Ascending aorta (tissue), 2 donors: ENCODE data around the gene PIK3CD. TPM values are rescaled to one million over a fixed set of nuclear protein-coding genes. Genes with fewer than 3 reads are reported as not detected.

Experiments used
- DNase-seq, 2 donors: peaks; one replicate each; pipeline ENCODE4 v3.0.0-alpha.2; 2019; ENCODE audit warnings: low spot score in 2 of 2
- H3K27ac ChIP-seq, 2 donors: fragments of 200-600 bp; sonication (generic); one replicate each; pipeline ENCODE4 v1.5.1; 2016 to 2017; ENCODE audit warnings: mild to moderate bottlenecking in 1 of 2
- H3K27me3 ChIP-seq: fragments of 200-600 bp; sonication (generic); one replicate; pipeline ENCODE4 v1.5.1; 2017
- H3K36me3 ChIP-seq, 2 donors: fragments of 200-600 bp; sonication (generic); one replicate each; pipeline ENCODE4 v1.5.1; 2016
- H3K4me1 ChIP-seq, 2 donors: fragments of 200-600 bp; sonication (generic); one replicate each; pipeline ENCODE4 v1.5.1; 2016 to 2017; ENCODE audit warnings: mild to moderate bottlenecking in 1 of 2
- H3K4me3 ChIP-seq, 2 donors: fragments of 200-600 bp; sonication (generic); one replicate each; pipeline ENCODE4 v1.5.1; 2016 to 2017; ENCODE audit warnings: mild to moderate bottlenecking in 1 of 2
- H3K9me3 ChIP-seq, 2 donors: fragments of 200-600 bp; sonication (generic); one replicate each; pipeline ENCODE4 v1.5.1; 2016
- CTCF ChIP-seq, 3 experiments: fragments of 200-600 bp in 2 of 3; fragments of 450-650 bp in 1 of 3; sonication (generic) in 2 of 3; IDR thresholded peaks; one replicate each; pipeline ENCODE4 v1.5.1; 2016 to 2019; ENCODE audit warnings: antibody characterized with exemption in 3 of 3, mild to moderate bottlenecking in 1 of 3, moderate library complexity in 1 of 3
- intact Hi-C: fragments of 100-400 bp; cut with DNase I; formaldehyde crosslinking; loops from one replicate; pipeline ENCODE4 v1.15.1; 2023
- total RNA-seq: library from RNA; depleted of rRNA; stranded (reverse); fragments of >200 nt; gene quantifications from one replicate; pipeline ENCODE4 v1.1.0, GENCODE V29; 2016

Gene PIK3CD
- total RNA-seq, 1 donor from 2014 or later, result 19.7 TPM

GRCh38 chr1:9604836-9605235, 46.7 kb upstream of the PIK3CD start:
- Histone ChIP-seq H3K27me3 (no peaks in the 10 kb centered on the region), H3K27ac (no peak overlapping the region), H3K9me3 (no peaks in the 10 kb centered on the region), H3K4me3 (no peak overlapping the region), H3K4me1 (no peaks in the 10 kb centered on the region), H3K36me3 (peaks cover 43 to 63% of the 10 kb centered on the region in 2 donors)
- no peak for TF ChIP-seq CTCF (IDR thresholded peaks at IDR 0.05)
- no peak for DNase-seq
- intact Hi-C loops, result no loop called here

GRCh38 chr1:9605946-9606455, 45.5 kb upstream of the PIK3CD start:
- DNase-seq, result no peak
- H3K4me1 ChIP-seq, result no peaks in the 10 kb centered on the region
- no peak overlapping the region for H3K4me3 ChIP-seq
- intact Hi-C loops, result no loop called here
- H3K36me3 ChIP-seq, result peaks cover 43 to 63% of the 10 kb centered on the region in 2 donors
- H3K9me3 ChIP-seq, result no peaks in the 10 kb centered on the region
- H3K27ac ChIP-seq, result no peak overlapping the region
- no peaks in the 10 kb centered on the region for H3K27me3 ChIP-seq
- no peak for TF ChIP-seq CTCF (IDR thresholded peaks at IDR 0.05)

GRCh38 chr1:9606458-9606857, 45.1 kb upstream of the PIK3CD start:
- no peaks in the 10 kb centered on the region for H3K4me1 ChIP-seq
- DNase-seq, result no peak
- no peaks in the 10 kb centered on the region for H3K9me3 ChIP-seq
- no peak for TF ChIP-seq CTCF (IDR thresholded peaks at IDR 0.05)
- H3K4me3 ChIP-seq, result no peak overlapping the region
- no peaks in the 10 kb centered on the region for H3K27me3 ChIP-seq
- peaks cover 39 to 59% of the 10 kb centered on the region in 2 donors for H3K36me3 ChIP-seq
- H3K27ac ChIP-seq, result no peak overlapping the region
- intact Hi-C loops, result no loop called here

GRCh38 chr1:9606948-9607347, 44.6 kb upstream of the PIK3CD start:
- Histone ChIP-seq H3K4me1 (no peaks in the 10 kb centered on the region), H3K9me3 (no peaks in the 10 kb centered on the region), H3K27me3 (no peaks in the 10 kb centered on the region), H3K27ac (no peak overlapping the region), H3K4me3 (no peak overlapping the region), H3K36me3 (peaks cover 35 to 56% of the 10 kb centered on the region in 2 donors)
- TF ChIP-seq CTCF (IDR thresholded peaks at IDR 0.05), result no peak
- intact Hi-C loops, result no loop called here
- DNase-seq, result no peak

- no peak overlapping the region for H3K27ac ChIP-seq
- H3K9me3 ChIP-seq, result no peaks in the 10 kb centered on the region
- H3K27me3 ChIP-seq, result no peaks in the 10 kb centered on the region
- intact Hi-C loops, result no loop called here
- H3K36me3 ChIP-seq, result peaks cover 34 to 56% of the 10 kb centered on the region in 2 donors
- DNase-seq, result no peak
- H3K4me1 ChIP-seq, result no peaks in the 10 kb centered on the region
- no peak overlapping the region for H3K4me3 ChIP-seq
- no peak for TF ChIP-seq CTCF (IDR thresholded peaks at IDR 0.05)
Observed at GRCh38 chr1:9607352-9607751, 44.2 kb upstream of the PIK3CD start.

DNA sequence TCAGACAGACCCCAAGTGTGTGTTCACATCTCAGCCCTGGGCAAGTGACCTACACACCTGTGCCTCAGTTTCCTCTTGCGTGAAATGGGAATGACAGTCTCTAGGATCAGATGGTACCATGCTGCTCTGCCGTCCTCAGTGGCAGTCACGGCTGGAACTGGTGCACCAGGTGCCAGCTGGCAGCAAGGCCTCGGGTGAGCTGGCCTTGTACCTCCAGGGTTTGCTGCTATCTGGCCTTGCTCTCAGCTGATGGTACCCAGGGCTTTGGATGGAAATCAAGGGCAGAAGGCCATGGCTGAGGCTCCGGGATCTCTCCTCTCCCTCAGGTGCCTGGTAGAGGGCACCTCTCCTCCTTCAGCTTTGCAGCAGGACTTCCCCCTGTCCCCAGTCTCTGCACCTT, 41.5 kb upstream of the PIK3CD start:
- Histone ChIP-seq H3K27ac (no peak overlapping the region), H3K9me3 (no peaks in the 10 kb centered on the region), H3K27me3 (no peaks in the 10 kb centered on the region), H3K4me3 (no peak overlapping the region), H3K4me1 (no peaks in the 10 kb centered on the region), H3K36me3 (peaks cover 27 to 46% of the 10 kb centered on the region in 2 donors)
- intact Hi-C loops, result no loop called here
- DNase-seq, result no peak
- TF ChIP-seq CTCF (IDR thresholded peaks at IDR 0.05), result no peak
